Smooth muscle cell (in vitro differentiated cells): ENCODE results near the gene MYOF. TPM values are rescaled to one million over a fixed set of nuclear protein-coding genes. Genes with fewer than 3 reads are reported as not detected.

Experiments used
- DNase-seq: peaks from one replicate; lab custom pipeline; 2025; ENCODE audit not compliant: unreplicated experiment; lab: John Stamatoyannopoulos, UW
- H2AFZ ChIP-seq: fragments of 200-600 bp; sonication (generic); 2 replicates; pipeline ENCODE4 v1.6.0; 2016; ENCODE audit warnings: antibody characterized with exemption, low read depth, mild to moderate bottlenecking
- H3F3A ChIP-seq: fragments of 200-600 bp; sonication (generic); 2 replicates; pipeline ENCODE4 v1.6.0; 2017; ENCODE audit warnings: antibody characterized with exemption, low read depth
- H3K27ac ChIP-seq: fragments of 200-600 bp; sonication (generic); 2 replicates; pipeline ENCODE4 v1.5.1; 2016; ENCODE audit warnings: low read depth, mild to moderate bottlenecking
- H3K27me3 ChIP-seq: fragments of 200-600 bp; sonication (generic); 2 replicates; pipeline ENCODE4 v1.6.1; 2016; ENCODE audit warnings: low read depth, mild to moderate bottlenecking
- H3K36me3 ChIP-seq: fragments of 200-600 bp; sonication (generic); 2 replicates; pipeline ENCODE4 v1.5.1; 2016; ENCODE audit warnings: low read depth
- H3K4me1 ChIP-seq: fragments of 200-600 bp; sonication (generic); 2 replicates; pipeline ENCODE4 v1.5.1; 2016; ENCODE audit warnings: low read depth
- H3K4me2 ChIP-seq: fragments of 200-600 bp; sonication (generic); 2 replicates; pipeline ENCODE4 v1.6.0; 2016; ENCODE audit warnings: mild to moderate bottlenecking
- H3K4me3 ChIP-seq: fragments of 200-600 bp; sonication (generic); 2 replicates; pipeline ENCODE4 v1.5.1; 2016; ENCODE audit warnings: mild to moderate bottlenecking
- H3K79me2 ChIP-seq: fragments of 200-600 bp; sonication (generic); 2 replicates; pipeline ENCODE4 v1.6.0; 2016; ENCODE audit warnings: low read depth, mild to moderate bottlenecking
- H3K9ac ChIP-seq: fragments of 200-600 bp; sonication (generic); 2 replicates; pipeline ENCODE4 v1.6.0; 2016; ENCODE audit warnings: low read depth
- H3K9me3 ChIP-seq: fragments of 200-600 bp; sonication (generic); replicated peaks from 2 replicates; pipeline ENCODE4 v1.5.1; 2016; ENCODE audit warnings: low read depth
- H4K20me1 ChIP-seq: fragments of 200-600 bp; sonication (generic); 2 replicates; pipeline ENCODE4 v1.6.0; 2016; ENCODE audit warnings: low read depth
- CTCF ChIP-seq: fragments of 200-600 bp; sonication (generic); IDR thresholded peaks from 2 replicates; pipeline ENCODE4 v1.5.1; 2017; ENCODE audit warnings: borderline replicate concordance, mild to moderate bottlenecking, antibody characterized with exemption; ENCODE audit not compliant: insufficient read depth, poor library complexity, severe bottlenecking
- WGBS: methylation state at CpG from one replicate; pipeline ENCODE4 v1.1.7; 2016; ENCODE audit warnings: low lambda C conversion rate; 5-methylcytosine and 5-hydroxymethylcytosine counted together
- polyA plus RNA-seq: library from polyadenylated mRNA; unstranded; fragments of >200 nt; fragmentation: Nextera tagmentation; extraction: Ambion mirVana; gene quantifications from 2 replicates; pipeline ENCODE4 v1.2.1, GENCODE V29; 2016
- total RNA-seq: library from RNA; depleted of rRNA; stranded (reverse); fragments of >200 nt; gene quantifications from 2 replicates; pipeline ENCODE4 v1.2.3, GENCODE V29; 2014

The MYOF gene
- total and polyA plus RNA-seq, 2 experiments from 2014 or later: 29.6 to 99.5 TPM

GRCh38 chr10:93305122-93305521 is 177.0 kb downstream of the MYOF start:
- 100% methylated on average over 3 of the region's 3 CpGs for WGBS
- Histone ChIP-seq H3F3A (no peaks in the 10 kb centered on the region), H3K9ac (no peak overlapping the region), H2AFZ (no peak overlapping the region), H3K27ac (no peak overlapping the region), H4K20me1 (no peaks in the 10 kb centered on the region), H3K27me3 (no peaks in the 10 kb centered on the region), H3K79me2 (no peaks in the 10 kb centered on the region), H3K36me3 (peaks cover 6% of the 10 kb centered on the region), H3K4me3 (no peak overlapping the region), H3K9me3 (no peaks in the 10 kb centered on the region), H3K4me2 (no peak overlapping the region), H3K4me1 (peaks cover 1% of the 10 kb centered on the region)
- DNase-seq: no peak
- TF ChIP-seq CTCF: no peak

- Histone ChIP-seq H3K27ac (no peak overlapping the region), H3K79me2 (no peaks in the 10 kb centered on the region), H3K9ac (no peak overlapping the region), H4K20me1 (no peaks in the 10 kb centered on the region), H3K9me3 (no peaks in the 10 kb centered on the region), H3K4me2 (no peak overlapping the region), H2AFZ (no peak overlapping the region), H3K27me3 (no peaks in the 10 kb centered on the region), H3F3A (no peaks in the 10 kb centered on the region), H3K4me1 (peaks cover 12% of the 10 kb centered on the region), H3K4me3 (no peak overlapping the region), H3K36me3 (no peaks in the 10 kb centered on the region)
- TF ChIP-seq CTCF: no peak
- DNase-seq: no peak
- 92% methylated on average over 5 of the region's 5 CpGs for WGBS
Observed at GRCh38 chr10:93300981-93301380, 181.2 kb downstream of the MYOF start.

GRCh38 chr10:93300288-93300917 is 181.7 kb downstream of the MYOF start:
- H3F3A ChIP-seq: no peaks in the 10 kb centered on the region
- H3K27ac ChIP-seq: peak overlapping the region; percentile 46
- no peaks in the 10 kb centered on the region for H3K79me2 ChIP-seq
- H3K4me2 ChIP-seq: peak overlapping the region; percentile 63
- no peaks in the 10 kb centered on the region for H3K36me3 ChIP-seq
- no peak for TF ChIP-seq CTCF
- no peak for DNase-seq
- H2AFZ ChIP-seq: peak overlapping the region; percentile 5
- WGBS: 84% methylated on average over 7 of the region's 7 CpGs
- no peak overlapping the region for H3K9ac ChIP-seq
- no peaks in the 10 kb centered on the region for H4K20me1 ChIP-seq
- peaks cover 12% of the 10 kb centered on the region for H3K4me1 ChIP-seq
- no peaks in the 10 kb centered on the region for H3K27me3 ChIP-seq
- H3K4me3 ChIP-seq: no peak overlapping the region
- no peaks in the 10 kb centered on the region for H3K9me3 ChIP-seq
